Bronchial epithelial cell (primary cell): ENCODE measurements around the gene TBL1X. TPM values are rescaled to one million over a fixed set of nuclear protein-coding genes. Genes with fewer than 3 reads are reported as not detected.
A peak's percentile ranks its signal among the peaks of the same experiment; 100 is the strongest.

ENCODE experiments used
- DNase-seq: peaks from one replicate; pipeline ENCODE4 v3.0.0-alpha.2; 2010; ENCODE audit warnings: low read depth
- FAIRE-seq: peaks from 2 replicates; lab custom pipeline; 2011; peaks lifted over from hg19 to GRCh38; lab: Jason Lieb, UNC
- H3K27me3 ChIP-seq: 2 replicates; pipeline ENCODE4 v1.5.1; 2011; ENCODE audit warnings: low read length; ENCODE audit not compliant: control insufficient read depth, insufficient read depth
- H3K36me3 ChIP-seq: 2 replicates; pipeline ENCODE4 v1.5.1; 2011; ENCODE audit warnings: low read length; ENCODE audit not compliant: control insufficient read depth, insufficient read depth
- H3K4me3 ChIP-seq: 2 replicates; pipeline ENCODE4 v1.5.1; 2011; ENCODE audit warnings: mild to moderate bottlenecking, low read depth, low read length, control low read depth
- CTCF ChIP-seq: IDR thresholded peaks from 2 replicates; pipeline ENCODE4 v1.5.1; 2011; ENCODE audit warnings: mild to moderate bottlenecking, moderate library complexity, low read length, control low read depth, inconsistent platforms; ENCODE audit not compliant: insufficient read depth, severe bottlenecking
- total RNA-seq: library from RNA; depleted of rRNA; stranded (reverse); fragments of >200 nt; gene quantifications from 2 replicates; pipeline ENCODE4 v1.2.1, GENCODE V29; 2014

Gene TBL1X
- total RNA-seq, 1 donor from 2014 or later, result 14.2 TPM

GRCh38 chrX:9526965-9527364, 62.1 kb downstream of the TBL1X start:
- Histone ChIP-seq H3K4me3 (no peak overlapping the region), H3K36me3 (no peaks in the 10 kb centered on the region), H3K27me3 (no peaks in the 10 kb centered on the region)
- FAIRE-seq (no peak), DNase-seq (no peak)
- TF ChIP-seq CTCF, result no peak

GRCh38 chrX:9528498-9528897, 63.6 kb downstream of the TBL1X start:
- Histone ChIP-seq H3K4me3 (no peak overlapping the region), H3K27me3 (no peaks in the 10 kb centered on the region), H3K36me3 (no peaks in the 10 kb centered on the region)
- DNase-seq, result no peak
- TF ChIP-seq CTCF, result no peak
- FAIRE-seq, result no peak

- Histone ChIP-seq H3K36me3 (no peaks in the 10 kb centered on the region), H3K27me3 (no peaks in the 10 kb centered on the region), H3K4me3 (no peak overlapping the region)
- TF ChIP-seq CTCF, result no peak
- FAIRE-seq (no peak), DNase-seq (no peak)
Measured at GRCh38 chrX:9529223-9529622, 64.4 kb downstream of the TBL1X start.

GRCh38 chrX:9530848-9531274, 66.0 kb downstream of the TBL1X start:
- DNase-seq, result peak; percentile 20
- H3K27me3 ChIP-seq, result no peaks in the 10 kb centered on the region
- no peak for FAIRE-seq
- TF ChIP-seq CTCF, result no peak
- H3K36me3 ChIP-seq, result no peaks in the 10 kb centered on the region
- H3K4me3 ChIP-seq, result no peak overlapping the region

GRCh38 chrX:9532349-9532748, 67.5 kb downstream of the TBL1X start:
- TF ChIP-seq CTCF, result no peak
- Histone ChIP-seq H3K4me3 (no peak overlapping the region), H3K27me3 (no peaks in the 10 kb centered on the region), H3K36me3 (no peaks in the 10 kb centered on the region)
- FAIRE-seq (no peak), DNase-seq (no peak)

- Histone ChIP-seq H3K4me3 (no peak overlapping the region), H3K36me3 (no peaks in the 10 kb centered on the region), H3K27me3 (no peaks in the 10 kb centered on the region)
- no peak for DNase-seq
- TF ChIP-seq CTCF, result no peak
- FAIRE-seq, result no peak
Measured at GRCh38 chrX:9533611-9534010, 68.8 kb downstream of the TBL1X start.
